Measurements from ENCODE around the gene RHOA.

The RHOA gene

GRCh38 chr3:49313896-49314688, 97.7 kb downstream of the RHOA start:
- DNase-seq, result no peak

- DNase-seq, result no peak
Observed at GRCh38 chr3:49311283-49311682, 100.5 kb downstream of the RHOA start.

DNA sequence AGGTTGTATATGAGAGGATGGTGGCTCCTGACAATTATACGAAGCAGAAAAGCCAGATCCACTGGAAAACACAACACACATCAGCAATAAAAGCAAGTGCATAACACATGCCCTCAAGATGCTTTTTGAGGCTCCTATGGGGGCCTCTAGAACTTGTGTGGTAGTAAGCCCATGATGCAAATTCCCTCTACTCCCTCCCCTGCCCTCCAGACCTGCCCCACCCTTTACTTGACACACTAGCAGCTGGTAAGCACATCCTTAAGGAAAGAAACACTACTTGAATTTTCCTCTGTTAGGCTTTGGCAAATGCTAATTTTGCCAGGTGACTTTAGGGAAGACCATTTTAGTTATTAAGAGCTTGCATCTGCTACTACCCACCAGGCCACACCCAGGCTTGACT, 101.1 kb downstream of the RHOA start:
- DNase-seq, result no peak

All from activated effector memory CD4-positive, alpha-beta T cell treated with anti-CD3 and anti-CD28 coated beads, Interleukin-2, amount 50 U/mL, for 16 hours (primary cell).